ENCODE measurements around the gene PITPNM1. TPM values are rescaled to one million over a fixed set of nuclear protein-coding genes. Genes with fewer than 3 reads are reported as not detected.

Gene PITPNM1
- total and polyA plus RNA-seq, 2 of the 13 experiments (the other 11 are each of a cell fraction or from before 2014, with no cell fraction given), result 8.2 to 8.5 TPM

DNA sequence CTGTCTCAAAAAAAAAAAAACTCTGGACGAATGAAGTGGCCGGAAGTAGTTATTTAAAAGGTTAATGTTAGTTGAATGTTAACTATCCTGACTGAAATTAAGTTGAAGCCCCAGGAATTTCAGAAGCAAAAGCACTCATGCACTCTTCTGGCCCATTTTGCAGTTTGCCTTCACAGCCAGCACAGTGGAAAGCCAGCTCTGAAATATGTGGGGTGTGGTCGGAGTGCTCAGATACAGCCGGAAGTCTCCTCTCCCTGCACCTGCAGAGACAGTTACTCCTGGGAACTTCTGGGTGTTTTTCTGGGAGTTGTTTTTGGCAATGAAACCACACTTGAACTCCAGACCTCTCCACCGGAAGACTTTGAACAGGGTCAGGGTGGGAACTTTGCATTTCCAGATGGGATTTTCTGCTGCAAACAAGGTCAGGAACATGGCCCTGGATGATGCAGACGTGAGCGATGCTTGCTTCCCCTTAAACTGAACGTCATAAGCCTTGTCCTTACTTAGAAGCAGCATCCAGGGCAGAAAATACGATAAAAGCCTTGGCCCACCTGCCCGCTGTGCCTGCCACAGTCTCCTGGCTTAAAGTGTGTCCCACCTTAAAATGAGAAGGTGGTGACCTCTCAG, 39.6 kb upstream of the PITPNM1 start:
- peak; percentile 51 for ATAC-seq
- Histone ChIP-seq H3K9me3 (ENCODE audit: low read length) (no peaks in the 10 kb centered on the region), H3K27ac (ENCODE audit: extremely low read length, insufficient read depth, low read length) (no peak overlapping the region), H3K4me2 (ENCODE audit: low read depth, low read length) (peak overlapping the region; percentile 43), H3K4me1 (ENCODE audit: insufficient read depth, low read length) (peaks cover 43% of the 10 kb centered on the region), H3K36me3 (replicated peaks in 1 of 2; ENCODE audit: control insufficient read depth in 1 of 2, insufficient read depth in 2 of 2, low read length in 2 of 2) (no peaks in the 10 kb centered on the region), H3K79me2 (ENCODE audit: insufficient read depth, low read length) (no peaks in the 10 kb centered on the region), H4K20me1 (ENCODE audit: insufficient read depth, low read length) (no peaks in the 10 kb centered on the region), H2AFZ (ENCODE audit: low read length) (peak overlapping the region; percentile 20), H3K9ac (ENCODE audit: insufficient read depth, low read depth, low read length) (no peak overlapping the region), H3K4me3 (replicated peaks in 1 of 3; ENCODE audit: insufficient read depth in 1 of 3, low read depth in 2 of 3, low read length in 3 of 3) (no peak overlapping the region), H3K27me3 (ENCODE audit: control insufficient read depth in 1 of 2, insufficient read depth in 2 of 2, low read length in 2 of 2) (no peaks in the 10 kb centered on the region)
- no peak for FAIRE-seq
- POLR2A ChIA-PET, result no interaction called here
- DNase-seq (ENCODE audit: low spot score), result no peak
- whole genome bisulfite sequencing (ENCODE audit: low lambda C conversion rate), result 30% methylated on average over 8 of the region's 10 CpGs
- BruUV-seq (replicated peaks), result no TSS peak
- in situ Hi-C loops (cut with HindIII; ENCODE audit: extremely low pct_ligation_motif_present, low pct_unique_long_range_greater_than_20kb), result no loop called here
- CTCF ChIA-PET (ENCODE audit: low intra/inter-chr PET ratio, low total read pairs), result no interaction called here
- intact Hi-C loops (cut with micrococcal nuclease; ENCODE audit: unreplicated experiment), result no loop called here
- TF ChIP-seq KLF12 (CRISPR knock-in tag; IDR thresholded peaks at IDR 0.05; ENCODE audit: borderline replicate concordance), result 0 out of 2 replicates have a peak, but pooled peaks have one; percentile 41
- TF ChIP-seq ZNF441 (CRISPR knock-in tag; IDR thresholded peaks at IDR 0.05; ENCODE audit: borderline replicate concordance), result no peak
- TF ChIP-seq STAT5B (CRISPR knock-in tag; IDR thresholded peaks at IDR 0.05), result no peak
- TF ChIP-seq, protein P1, sequence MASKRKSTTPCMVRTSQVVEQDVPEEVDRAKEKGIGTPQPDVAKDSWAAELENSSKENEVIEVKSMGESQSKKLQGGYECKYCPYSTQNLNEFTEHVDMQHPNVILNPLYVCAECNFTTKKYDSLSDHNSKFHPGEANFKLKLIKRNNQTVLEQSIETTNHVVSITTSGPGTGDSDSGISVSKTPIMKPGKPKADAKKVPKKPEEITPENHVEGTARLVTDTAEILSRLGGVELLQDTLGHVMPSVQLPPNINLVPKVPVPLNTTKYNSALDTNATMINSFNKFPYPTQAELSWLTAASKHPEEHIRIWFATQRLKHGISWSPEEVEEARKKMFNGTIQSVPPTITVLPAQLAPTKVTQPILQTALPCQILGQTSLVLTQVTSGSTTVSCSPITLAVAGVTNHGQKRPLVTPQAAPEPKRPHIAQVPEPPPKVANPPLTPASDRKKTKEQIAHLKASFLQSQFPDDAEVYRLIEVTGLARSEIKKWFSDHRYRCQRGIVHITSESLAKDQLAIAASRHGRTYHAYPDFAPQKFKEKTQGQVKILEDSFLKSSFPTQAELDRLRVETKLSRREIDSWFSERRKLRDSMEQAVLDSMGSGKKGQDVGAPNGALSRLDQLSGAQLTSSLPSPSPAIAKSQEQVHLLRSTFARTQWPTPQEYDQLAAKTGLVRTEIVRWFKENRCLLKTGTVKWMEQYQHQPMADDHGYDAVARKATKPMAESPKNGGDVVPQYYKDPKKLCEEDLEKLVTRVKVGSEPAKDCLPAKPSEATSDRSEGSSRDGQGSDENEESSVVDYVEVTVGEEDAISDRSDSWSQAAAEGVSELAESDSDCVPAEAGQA (IDR thresholded peaks at IDR 0.05; ENCODE audit: low read depth), result no peak
- TF ChIP-seq, protein P1 (CRISPR knock-in tag; IDR thresholded peaks at IDR 0.05; ENCODE audit: borderline replicate concordance), result no peak
- no peak for TF ChIP-seq SOX6 (IDR thresholded peaks at IDR 0.05)
- TF ChIP-seq SOX6 (CRISPR knock-in tag; IDR thresholded peaks at IDR 0.05), result no peak
- TF ChIP-seq JUN (CRISPR knock-in tag; IDR thresholded peaks at IDR 0.05), result no peak
- TF ChIP-seq, protein P2, sequence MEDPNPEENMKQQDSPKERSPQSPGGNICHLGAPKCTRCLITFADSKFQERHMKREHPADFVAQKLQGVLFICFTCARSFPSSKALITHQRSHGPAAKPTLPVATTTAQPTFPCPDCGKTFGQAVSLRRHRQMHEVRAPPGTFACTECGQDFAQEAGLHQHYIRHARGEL (CRISPR knock-in tag; IDR thresholded peaks at IDR 0.05), result no peak
- no peak for TF ChIP-seq ZMYM4 (CRISPR knock-in tag; IDR thresholded peaks at IDR 0.05)
- no peak for TF ChIP-seq ZBTB42 (CRISPR knock-in tag; IDR thresholded peaks at IDR 0.05)
- no peak for TF ChIP-seq CBX1 (IDR thresholded peaks at IDR 0.05; ENCODE audit: low read depth)
- no peak for TF ChIP-seq HDAC2 (CRISPR knock-in tag; IDR thresholded peaks at IDR 0.05)

All from HepG2 (cell line).